Hepatocyte (in vitro differentiated cells): ENCODE results near the gene UNC5A. TPM values are rescaled to one million over a fixed set of nuclear protein-coding genes. Genes with fewer than 3 reads are reported as not detected.

Source experiments
- DNase-seq: peaks from one replicate; pipeline ENCODE4 v3.0.0-alpha.2; 2016; ENCODE audit warnings: low spot score
- H2AFZ ChIP-seq: fragments of 200-600 bp; sonication (generic); 2 replicates; pipeline ENCODE4 v1.6.0; 2016; ENCODE audit warnings: antibody characterized with exemption, mild to moderate bottlenecking
- H3K27ac ChIP-seq: fragments of 200-600 bp; sonication (generic); 2 replicates; pipeline ENCODE4 v1.5.1; 2016; ENCODE audit warnings: mild to moderate bottlenecking
- H3K27me3 ChIP-seq: fragments of 200-600 bp; sonication (generic); 2 replicates; pipeline ENCODE4 v1.6.1; 2016
- H3K36me3 ChIP-seq: fragments of 200-600 bp; sonication (generic); replicated peaks from 2 replicates; pipeline ENCODE4 v1.5.1; 2016; ENCODE audit warnings: low read depth; ENCODE audit not compliant: insufficient read depth
- H3K4me1 ChIP-seq: fragments of 200-600 bp; sonication (generic); 2 replicates; pipeline ENCODE4 v1.5.1; 2016; ENCODE audit warnings: mild to moderate bottlenecking, moderate library complexity; ENCODE audit not compliant: insufficient read depth
- H3K4me2 ChIP-seq: fragments of 200-600 bp; sonication (generic); 2 replicates; pipeline ENCODE4 v1.6.0; 2016
- H3K4me3 ChIP-seq: fragments of 200-600 bp; sonication (generic); 2 replicates; pipeline ENCODE4 v1.5.1; 2016; ENCODE audit warnings: mild to moderate bottlenecking
- H3K79me2 ChIP-seq: fragments of 200-600 bp; sonication (generic); 2 replicates; pipeline ENCODE4 v1.6.0; 2017; ENCODE audit warnings: mild to moderate bottlenecking
- H3K9me2 ChIP-seq: fragments of 200-600 bp; sonication (generic); replicated peaks from 2 replicates; pipeline ENCODE4 v1.6.0; 2017; ENCODE audit warnings: mild to moderate bottlenecking; ENCODE audit not compliant: insufficient read depth
- H3K9me3 ChIP-seq: fragments of 200-600 bp; sonication (generic); 2 replicates; pipeline ENCODE4 v1.5.1; 2016; ENCODE audit warnings: low read depth, mild to moderate bottlenecking
- H4K20me1 ChIP-seq: fragments of 200-600 bp; sonication (generic); 2 replicates; pipeline ENCODE4 v1.6.0; 2016; ENCODE audit warnings: mild to moderate bottlenecking; ENCODE audit not compliant: insufficient read depth, poor library complexity, severe bottlenecking
- CTCF ChIP-seq: fragments of 200-600 bp; sonication (generic); IDR thresholded peaks from 2 replicates; pipeline ENCODE4 v1.5.1; 2016; ENCODE audit warnings: antibody characterized with exemption, mild to moderate bottlenecking; ENCODE audit not compliant: poor library complexity
- EZH2 ChIP-seq: fragments of 200-600 bp; sonication (generic); IDR thresholded peaks from 2 replicates; pipeline ENCODE4 v1.6.1; 2016; ENCODE audit warnings: antibody characterized with exemption, mild to moderate bottlenecking, borderline replicate concordance
- EZH2phosphoT487 ChIP-seq: fragments of 200-600 bp; sonication (generic); IDR thresholded peaks from one replicate; pipeline ENCODE4 v1.6.1; 2018; ENCODE audit warnings: antibody characterized with exemption, mild to moderate bottlenecking, low read depth, moderate library complexity; ENCODE audit not compliant: unreplicated experiment, severe bottlenecking
- WGBS: methylation state at CpG from one replicate; pipeline ENCODE4 v1.1.6; 2016; ENCODE audit warnings: low lambda C conversion rate; ENCODE audit errors: missing lambda C conversion rate; 5-methylcytosine and 5-hydroxymethylcytosine counted together
- polyA plus RNA-seq: library from polyadenylated mRNA; unstranded; fragments of >200 nt; fragmentation: Nextera tagmentation; extraction: Ambion mirVana; gene quantifications from 2 replicates; pipeline ENCODE4 v1.2.1, GENCODE V29; 2016
- total RNA-seq: library from RNA; depleted of rRNA; stranded (reverse); fragments of >200 nt; gene quantifications from 2 replicates; pipeline ENCODE4 v1.2.3, GENCODE V29; 2014

Gene UNC5A
- total and polyA plus RNA-seq, 2 experiments from 2014 or later: 0.10 to 1.1 TPM

DNA sequence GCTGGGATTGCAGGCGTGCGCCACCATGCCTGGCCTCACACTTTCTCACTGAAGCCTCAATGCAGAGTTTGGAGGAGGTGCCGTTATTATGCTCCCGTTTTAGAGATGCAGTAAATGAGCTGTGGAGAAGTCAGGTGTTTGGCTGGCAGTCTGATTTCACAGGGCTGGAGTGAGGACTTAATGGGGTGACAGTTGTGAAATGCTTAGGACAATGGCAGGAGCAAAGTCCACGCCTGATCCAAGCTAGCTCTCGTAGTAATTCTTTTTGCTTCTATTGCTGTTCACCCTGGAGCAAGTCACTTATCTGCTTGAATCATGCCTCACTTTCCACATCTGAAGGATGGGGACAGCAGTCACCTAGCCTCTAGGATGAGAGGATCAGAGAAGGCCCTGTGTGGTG lies 21.8 kb downstream of the UNC5A start:
- no peaks in the 10 kb centered on the region for H3K79me2 ChIP-seq
- no peaks in the 10 kb centered on the region for H4K20me1 ChIP-seq
- H3K27ac ChIP-seq: no peak overlapping the region
- WGBS: 82% methylated on average over 6 of the region's 6 CpGs
- H3K36me3 ChIP-seq: no peaks in the 10 kb centered on the region
- no peaks in the 10 kb centered on the region for H3K4me1 ChIP-seq
- no peaks in the 10 kb centered on the region for H3K9me3 ChIP-seq
- no peak overlapping the region for H3K4me2 ChIP-seq
- H3K27me3 ChIP-seq: no peaks in the 10 kb centered on the region
- H3K4me3 ChIP-seq: no peak overlapping the region
- TF ChIP-seq EZH2: no peak
- TF ChIP-seq EZH2phosphoT487: no peak
- no peak for TF ChIP-seq CTCF
- H3K9me2 ChIP-seq: no peaks in the 10 kb centered on the region
- DNase-seq: no peak
- no peak overlapping the region for H2AFZ ChIP-seq

DNA sequence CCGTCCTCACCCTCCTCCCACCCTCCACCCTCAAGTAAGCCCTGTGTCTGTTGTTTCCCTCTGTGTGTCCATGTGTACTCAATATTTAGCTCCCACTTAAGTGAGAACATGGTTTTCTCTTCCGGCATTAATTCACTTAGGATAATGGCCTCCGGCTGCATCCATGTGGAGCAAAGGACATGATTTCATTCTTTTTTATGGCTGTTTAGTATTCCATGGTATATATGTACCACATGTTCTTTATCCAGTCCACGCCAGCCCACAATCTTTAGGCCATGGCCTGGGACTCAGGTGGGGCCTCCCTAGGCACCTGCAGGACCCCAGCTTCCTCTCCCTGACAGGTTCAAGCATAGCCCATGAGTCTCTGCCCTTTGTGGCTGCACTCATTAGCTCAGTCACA lies 22.9 kb downstream of the UNC5A start:
- H3K9me3 ChIP-seq: no peaks in the 10 kb centered on the region
- WGBS: 94% methylated on average over 4 of the region's 4 CpGs
- H2AFZ ChIP-seq: no peak overlapping the region
- no peak for DNase-seq
- TF ChIP-seq EZH2 (no peak), EZH2phosphoT487 (no peak), CTCF (no peak)
- H3K4me2 ChIP-seq: no peak overlapping the region
- no peak overlapping the region for H3K4me3 ChIP-seq
- no peaks in the 10 kb centered on the region for H3K4me1 ChIP-seq
- no peaks in the 10 kb centered on the region for H3K36me3 ChIP-seq
- H3K27ac ChIP-seq: no peak overlapping the region
- no peaks in the 10 kb centered on the region for H4K20me1 ChIP-seq
- H3K9me2 ChIP-seq: no peaks in the 10 kb centered on the region
- H3K27me3 ChIP-seq: no peaks in the 10 kb centered on the region
- no peaks in the 10 kb centered on the region for H3K79me2 ChIP-seq

- H2AFZ ChIP-seq: no peak overlapping the region
- H3K4me3 ChIP-seq: no peak overlapping the region
- H3K9me3 ChIP-seq: no peaks in the 10 kb centered on the region
- DNase-seq: no peak
- H3K4me2 ChIP-seq: no peak overlapping the region
- TF ChIP-seq CTCF: no peak
- 65% methylated on average over 3 of the region's 3 CpGs for WGBS
- H3K36me3 ChIP-seq: no peaks in the 10 kb centered on the region
- no peaks in the 10 kb centered on the region for H3K27me3 ChIP-seq
- no peaks in the 10 kb centered on the region for H3K79me2 ChIP-seq
- no peaks in the 10 kb centered on the region for H3K4me1 ChIP-seq
- H3K9me2 ChIP-seq: no peaks in the 10 kb centered on the region
- H3K27ac ChIP-seq: no peak overlapping the region
- no peaks in the 10 kb centered on the region for H4K20me1 ChIP-seq
Observed at GRCh38 chr5:176835918-176836317, 25.6 kb downstream of the UNC5A start.
